Measurements from ENCODE around the gene CRTAP.
"Not testable (repeated sequence)": the region's sequence is repeated elsewhere in the genome, so short reads cannot be mapped to it uniquely, and the experiment has no call there.

CRTAP gene

DNA sequence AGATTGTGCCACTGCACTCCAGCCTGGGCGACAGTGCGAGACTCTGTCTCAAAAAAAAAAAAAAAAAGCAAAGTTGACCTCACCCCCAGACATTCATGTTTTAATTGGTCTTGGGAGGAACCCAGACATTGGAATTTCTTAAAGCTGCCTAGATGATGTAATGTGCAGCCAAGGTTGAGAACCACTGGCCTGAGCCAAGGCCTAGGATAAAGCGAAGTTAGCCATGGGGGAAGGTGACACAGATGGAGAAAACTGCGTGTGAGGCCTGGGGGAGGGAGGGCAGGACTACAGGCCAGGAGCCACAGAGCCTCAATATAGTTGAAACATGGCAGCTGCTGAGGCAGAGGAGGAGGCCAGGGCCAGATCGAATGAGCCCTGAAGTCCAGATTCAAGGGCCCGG is 37.8 kb upstream of the CRTAP start:
- no peaks in the 10 kb centered on the region for H3F3A ChIP-seq (ENCODE audit: low read depth)
- H3K4me3 ChIP-seq (ENCODE audit: low read length, poor library complexity, severe bottlenecking): no peak overlapping the region
- H3K4me1 ChIP-seq (ENCODE audit: insufficient read depth, low read length, poor library complexity, severe bottlenecking): no peaks in the 10 kb centered on the region
- TF ChIP-seq EZH2phosphoT487 (IDR thresholded peaks at IDR 0.05; ENCODE audit: borderline replicate concordance) (no peak), CTCF (conservative IDR thresholded peaks at IDR 0.05; ENCODE audit: low read length) (no peak)
- no peaks in the 10 kb centered on the region for H4K20me1 ChIP-seq (ENCODE audit: insufficient read depth, low read length, poor library complexity, severe bottlenecking)
- no peaks in the 10 kb centered on the region for H3K9me3 ChIP-seq (ENCODE audit: insufficient read depth, low read depth, low read length)
- no peak overlapping the region for H3K9ac ChIP-seq (ENCODE audit: low read depth, low read length, poor library complexity, severe bottlenecking)
- H3K27me3 ChIP-seq (ENCODE audit: insufficient read depth, low read length, poor library complexity, severe bottlenecking): no peaks in the 10 kb centered on the region
- no peaks in the 10 kb centered on the region for H3K9me2 ChIP-seq (replicated peaks; ENCODE audit: low read depth, low read length)
- H3K36me3 ChIP-seq (ENCODE audit: insufficient read depth, low read length): peaks cover 19% of the 10 kb centered on the region; the same call in 1 of the 2 replicates
- H2AFZ ChIP-seq (ENCODE audit: low read length): no peak overlapping the region
- H3K4me2 ChIP-seq (ENCODE audit: low read depth, low read length, poor library complexity, severe bottlenecking): no peak overlapping the region
- H3K79me2 ChIP-seq (ENCODE audit: insufficient read depth, low read length): peaks cover 13% of the 10 kb centered on the region; the same call in 1 of the 2 replicates

GRCh38 chr3:33076952-33077351 is 36.9 kb upstream of the CRTAP start:
- Histone ChIP-seq H3K27me3 (ENCODE audit: insufficient read depth, low read length, poor library complexity, severe bottlenecking) (no peaks in the 10 kb centered on the region), H3F3A (ENCODE audit: low read depth) (no peaks in the 10 kb centered on the region), H3K9me2 (replicated peaks; ENCODE audit: low read depth, low read length) (no peaks in the 10 kb centered on the region), H3K4me3 (ENCODE audit: low read length, poor library complexity, severe bottlenecking) (no peak overlapping the region), H3K79me2 (ENCODE audit: insufficient read depth, low read length) (peaks cover 18% of the 10 kb centered on the region; the same call in 1 of the 2 replicates), H3K36me3 (ENCODE audit: insufficient read depth, low read length) (peaks cover 15% of the 10 kb centered on the region; the same call in 1 of the 2 replicates), H4K20me1 (ENCODE audit: insufficient read depth, low read length, poor library complexity, severe bottlenecking) (no peaks in the 10 kb centered on the region), H3K4me1 (ENCODE audit: insufficient read depth, low read length, poor library complexity, severe bottlenecking) (no peaks in the 10 kb centered on the region), H3K4me2 (ENCODE audit: low read depth, low read length, poor library complexity, severe bottlenecking) (no peak overlapping the region), H3K9me3 (ENCODE audit: insufficient read depth, low read depth, low read length) (no peaks in the 10 kb centered on the region), H3K9ac (ENCODE audit: low read depth, low read length, poor library complexity, severe bottlenecking) (no peak overlapping the region), H2AFZ (ENCODE audit: low read length) (no peak overlapping the region)
- TF ChIP-seq CTCF (conservative IDR thresholded peaks at IDR 0.05; ENCODE audit: low read length) (no peak), EZH2phosphoT487 (IDR thresholded peaks at IDR 0.05; ENCODE audit: borderline replicate concordance) (no peak)

DNA sequence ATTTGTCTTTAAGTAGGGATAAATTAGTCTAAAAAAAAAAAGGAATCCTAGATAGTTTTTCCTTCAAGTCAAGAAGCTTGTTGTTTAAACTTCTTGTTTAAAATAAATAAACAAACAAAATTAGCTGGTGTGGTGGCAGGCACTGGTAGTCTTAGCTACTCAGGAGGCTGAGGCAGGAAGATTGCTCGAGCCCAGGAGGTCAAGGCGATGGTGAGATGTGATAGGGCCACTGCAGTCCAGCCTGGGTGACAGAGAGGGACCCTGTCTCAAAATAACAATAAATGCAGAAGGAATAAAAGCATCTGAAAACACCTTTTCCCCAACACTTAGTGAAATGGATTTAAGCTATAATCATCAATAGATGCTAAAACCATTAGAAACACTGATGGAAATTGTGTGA is 35.8 kb upstream of the CRTAP start:
- Histone ChIP-seq H3K4me1 (ENCODE audit: insufficient read depth, low read length, poor library complexity, severe bottlenecking) (no peaks in the 10 kb centered on the region), H3K9me2 (replicated peaks; ENCODE audit: low read depth, low read length) (no peaks in the 10 kb centered on the region), H3K9me3 (ENCODE audit: insufficient read depth, low read depth, low read length) (no peaks in the 10 kb centered on the region), H3F3A (ENCODE audit: low read depth) (no peaks in the 10 kb centered on the region), H3K4me2 (ENCODE audit: low read depth, low read length, poor library complexity, severe bottlenecking) (no peak overlapping the region), H3K36me3 (ENCODE audit: insufficient read depth, low read length) (peaks cover 5% of the 10 kb centered on the region; the same call in 1 of the 2 replicates), H3K79me2 (ENCODE audit: insufficient read depth, low read length) (peaks cover 20% of the 10 kb centered on the region; the same call in 1 of the 2 replicates), H3K9ac (ENCODE audit: low read depth, low read length, poor library complexity, severe bottlenecking) (no peak overlapping the region), H2AFZ (ENCODE audit: low read length) (no peak overlapping the region), H3K27me3 (ENCODE audit: insufficient read depth, low read length, poor library complexity, severe bottlenecking) (no peaks in the 10 kb centered on the region), H4K20me1 (ENCODE audit: insufficient read depth, low read length, poor library complexity, severe bottlenecking) (no peaks in the 10 kb centered on the region), H3K4me3 (ENCODE audit: low read length, poor library complexity, severe bottlenecking) (no peak overlapping the region)
- TF ChIP-seq EZH2phosphoT487 (IDR thresholded peaks at IDR 0.05; ENCODE audit: borderline replicate concordance) (no peak), CTCF (conservative IDR thresholded peaks at IDR 0.05; ENCODE audit: low read length) (no peak)

DNA sequence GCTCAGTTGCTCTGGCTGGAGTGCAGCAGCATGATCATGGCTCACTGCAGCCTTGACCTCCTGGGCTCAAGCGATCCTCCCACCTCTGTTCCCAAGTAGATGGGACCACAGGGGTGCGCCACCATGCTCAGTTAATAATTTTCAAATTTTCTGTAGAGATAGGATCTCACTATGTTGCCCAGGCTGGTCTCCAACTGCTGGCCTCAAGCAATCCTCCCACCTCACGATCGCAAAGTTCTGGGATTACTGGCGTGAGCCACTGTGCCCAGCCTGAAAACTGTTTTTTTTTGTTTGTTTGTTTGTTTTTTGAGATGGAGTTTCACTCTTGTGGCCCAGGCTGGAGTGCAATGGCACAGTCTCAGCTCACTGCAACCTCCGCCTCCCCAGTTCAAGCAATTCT is 34.0 kb upstream of the CRTAP start:
- H3K9me3 ChIP-seq (ENCODE audit: insufficient read depth, low read depth, low read length); H3F3A ChIP-seq (ENCODE audit: low read depth); H3K4me1 ChIP-seq (ENCODE audit: insufficient read depth, low read length, poor library complexity, severe bottlenecking); H3K4me2 ChIP-seq (ENCODE audit: low read depth, low read length, poor library complexity, severe bottlenecking); H2AFZ ChIP-seq (ENCODE audit: low read length); H3K4me3 ChIP-seq (ENCODE audit: low read length, poor library complexity, severe bottlenecking); H3K9me2 ChIP-seq (replicated peaks; ENCODE audit: low read depth, low read length); H4K20me1 ChIP-seq (ENCODE audit: insufficient read depth, low read length, poor library complexity, severe bottlenecking); H3K27me3 ChIP-seq (ENCODE audit: insufficient read depth, low read length, poor library complexity, severe bottlenecking); H3K36me3 ChIP-seq (ENCODE audit: insufficient read depth, low read length); H3K9ac ChIP-seq (ENCODE audit: low read depth, low read length, poor library complexity, severe bottlenecking): not testable (repeated sequence)
- peaks cover 27% of the 10 kb centered on the region; the same call in 1 of the 2 replicates for H3K79me2 ChIP-seq (ENCODE audit: insufficient read depth, low read length)
